IMR-90 (cell line): Measurements from ENCODE around the gene CFAP73. TPM values are rescaled to one million over a fixed set of nuclear protein-coding genes. Genes with fewer than 3 reads are reported as not detected.

ENCODE experiments used
- ATAC-seq: fragments of 200-7000 bp; cut with Tn5 transposase; 2 replicates; pipeline ENCODE4 v1.9.1; 2020; ENCODE audit warnings: low read depth, mild to moderate bottlenecking, moderate library complexity
- BruUV-seq: library from RNA; stranded (reverse); fragments of 400-500 nt; replicated peaks from 2 replicates; lab custom pipeline; 2021; lab: Mats Ljungman, UMichigan
- CTCF ChIA-PET: fragments of 300-600 bp; formaldehyde crosslinking; extraction: SDS; loops from one replicate; lab custom pipeline; 2021; ENCODE audit warnings: antibody characterized with exemption; lab: Yijun Ruan, JAX
- POLR2A ChIA-PET: fragments of 300-600 bp; sonication (Branson Sonifier 250); formaldehyde crosslinking; loops from one replicate; lab custom pipeline; 2022; ENCODE audit warnings: antibody characterized with exemption; ENCODE audit not compliant: unreplicated experiment; lab: Charles Lee
- DNase-seq: peaks from one replicate; pipeline ENCODE4 v3.0.0; 2013
- H2AFZ ChIP-seq: replicated peaks from 2 replicates; pipeline ENCODE3; 2013; ENCODE audit warnings: low read length, mild to moderate bottlenecking; ENCODE audit not compliant: poor library complexity
- H2AK5ac ChIP-seq: 2 replicates; pipeline ENCODE4 v1.6.1; 2013; ENCODE audit warnings: low read depth, low read length, inconsistent platforms
- H2AK9ac ChIP-seq: replicated peaks from 2 replicates; pipeline ENCODE3; 2013; ENCODE audit warnings: mild to moderate bottlenecking, low read depth, low read length, moderate library complexity; ENCODE audit not compliant: poor library complexity
- H2BK120ac ChIP-seq: 2 replicates; pipeline ENCODE4 v1.6.1; 2013; ENCODE audit warnings: low read depth, low read length, inconsistent platforms
- H2BK15ac ChIP-seq: 3 replicates; pipeline ENCODE4 v1.6.1; 2013; ENCODE audit warnings: low read depth, low read length, inconsistent platforms
- H2BK20ac ChIP-seq: 2 replicates; pipeline ENCODE4 v1.6.1; 2013; ENCODE audit warnings: low read depth, mild to moderate bottlenecking, inconsistent platforms, low read length, moderate library complexity
- H2BK5ac ChIP-seq: 2 replicates; pipeline ENCODE4 v1.6.1; 2013; ENCODE audit warnings: mild to moderate bottlenecking, low read depth, low read length, inconsistent platforms; ENCODE audit not compliant: poor library complexity, severe bottlenecking
- H3K14ac ChIP-seq: replicated peaks from 2 replicates; pipeline ENCODE4 v1.6.1; 2013; ENCODE audit warnings: low read depth, low read length, inconsistent platforms
- H3K18ac ChIP-seq: 2 replicates; pipeline ENCODE4 v1.6.1; 2013; ENCODE audit warnings: low read depth, low read length, control low read depth
- H3K23ac ChIP-seq: 2 replicates; pipeline ENCODE4 v1.6.1; 2013; ENCODE audit warnings: low read depth, low read length, inconsistent platforms
- H3K27ac ChIP-seq: 2 replicates; pipeline ENCODE4 v1.5.1; 2013; ENCODE audit warnings: mild to moderate bottlenecking, control low read depth, low read length; ENCODE audit not compliant: insufficient read depth
- H3K27me3 ChIP-seq: 2 replicates; pipeline ENCODE4 v1.6.1; 2013; ENCODE audit warnings: low read length; ENCODE audit not compliant: control insufficient read depth, insufficient read depth
- H3K36me3 ChIP-seq: 2 replicates; pipeline ENCODE4 v1.6.1; 2013; ENCODE audit warnings: low read length, mixed read lengths; ENCODE audit not compliant: control insufficient read depth, insufficient read depth
- H3K4ac ChIP-seq: 2 replicates; pipeline ENCODE4 v1.6.1; 2013; ENCODE audit warnings: low read depth, low read length, inconsistent platforms
- H3K4me1 ChIP-seq: 2 replicates; pipeline ENCODE4 v1.6.1; 2013; ENCODE audit warnings: low read length, mixed read lengths; ENCODE audit not compliant: control insufficient read depth, insufficient read depth
- H3K4me2 ChIP-seq: 2 replicates; pipeline ENCODE4 v1.6.1; 2013; ENCODE audit warnings: low read depth, mild to moderate bottlenecking, control low read depth, low read length, moderate library complexity
- H3K4me3 ChIP-seq: 2 replicates; pipeline ENCODE4 v1.5.1; 2013; ENCODE audit warnings: low read depth, mild to moderate bottlenecking, control low read depth, low read length, moderate library complexity; ENCODE audit not compliant: insufficient read depth
- H3K56ac ChIP-seq: 2 replicates; pipeline ENCODE4 v1.6.1; 2013; ENCODE audit warnings: low read length, inconsistent platforms; ENCODE audit not compliant: insufficient read depth; ENCODE audit errors: extremely low read depth
- H3K79me1 ChIP-seq, 2 experiments: 2 replicates each; pipeline ENCODE4 v1.6.1; 2013; ENCODE audit warnings: low read length in 2 of 2, inconsistent platforms in 1 of 2, low read depth in 1 of 2
- H3K9ac ChIP-seq: 2 replicates; pipeline ENCODE4 v1.6.1; 2013; ENCODE audit warnings: low read depth, low read length, control low read depth
- H3K9me1 ChIP-seq: 2 replicates; pipeline ENCODE4 v1.6.1; 2013; ENCODE audit warnings: low read length, inconsistent platforms; ENCODE audit not compliant: insufficient read depth
- H3K9me3 ChIP-seq: 2 replicates; pipeline ENCODE4 v1.6.1; 2013; ENCODE audit warnings: low read length; ENCODE audit not compliant: control insufficient read depth, insufficient read depth
- H4K20me1 ChIP-seq: 2 replicates; pipeline ENCODE4 v1.6.1; 2013; ENCODE audit warnings: low read length, inconsistent platforms; ENCODE audit not compliant: insufficient read depth
- H4K5ac ChIP-seq: 2 replicates; pipeline ENCODE4 v1.6.1; 2013; ENCODE audit warnings: mild to moderate bottlenecking, low read depth, low read length, control low read depth
- H4K8ac ChIP-seq, 2 experiments: 2 replicates each; pipeline ENCODE4 v1.6.1; 2013; ENCODE audit warnings: low read depth in 2 of 2, low read length in 2 of 2, control low read depth in 1 of 2, inconsistent platforms in 1 of 2
- H4K91ac ChIP-seq: 2 replicates; pipeline ENCODE4 v1.6.1; 2013; ENCODE audit warnings: low read depth, low read length, inconsistent platforms; ENCODE audit not compliant: insufficient read depth
- CEBPB ChIP-seq: IDR thresholded peaks from 2 replicates; pipeline ENCODE4 v1.6.1; 2012; ENCODE audit warnings: low read depth, low read length, improper control_type of control experiment
- CHD1 ChIP-seq: IDR thresholded peaks from 2 replicates; pipeline ENCODE4 v1.6.1; 2012; ENCODE audit warnings: low read depth, low read length, improper control_type of control experiment
- ELK1 ChIP-seq: fragments of 150-350 bp; IDR thresholded peaks from 2 replicates; pipeline ENCODE4 v1.6.1; 2016; ENCODE audit warnings: low read depth, mild to moderate bottlenecking, low read length, moderate library complexity, borderline replicate concordance
- MAFK ChIP-seq: IDR thresholded peaks from 2 replicates; pipeline ENCODE4 v1.6.1; 2012; ENCODE audit warnings: low read depth, low read length, improper control_type of control experiment
- NFE2L2 ChIP-seq: fragments of 150-350 bp; IDR thresholded peaks from 2 replicates; pipeline ENCODE4 v1.6.1; 2016; ENCODE audit warnings: low read depth, mild to moderate bottlenecking, low read length
- RCOR1 ChIP-seq: IDR thresholded peaks from 2 replicates; pipeline ENCODE4 v1.6.1; 2012; ENCODE audit warnings: mild to moderate bottlenecking, low read length, improper control_type of control experiment; ENCODE audit not compliant: insufficient replicate concordance
- WGBS, 2 experiments: methylation state at CpG; one replicate each; pipeline versions ENCODE4 v1.1.5 to v1.1.7; 2013; ENCODE audit warnings: missing lambda C conversion rate in 2 of 2; ENCODE audit not compliant: insufficient read length in 1 of 2; ENCODE audit errors: extremely low coverage in 2 of 2; 5-methylcytosine and 5-hydroxymethylcytosine counted together
- dilution Hi-C: fragments of 300-500 bp; cut with HindIII; formaldehyde crosslinking; loops from one replicate; pipeline ENCODE4 v1.14.3; 2018; ENCODE audit warnings: low sequenced_read_pairs; ENCODE audit not compliant: unreplicated experiment
- in situ Hi-C: fragments of 300-500 bp; cut with MboI; formaldehyde crosslinking; loops from 3 replicates; pipeline ENCODE4 v1.14.3; 2019; ENCODE audit warnings: low sequenced_read_pairs, inconsistent platforms, mixed read lengths
- intact Hi-C: fragments of 100-400 bp; cut with micrococcal nuclease; formaldehyde crosslinking; loops from 2 replicates; pipeline ENCODE4 v1.10.0; 2022
- polyA plus RNA-seq, 3 experiments: library from polyadenylated mRNA; depleted of rRNA; stranded (reverse); fragments of >200 nt; gene quantifications; 2 replicates each; pipeline ENCODE4 v1.2.3, GENCODE V29; 2012; ENCODE audit warnings: low replicate concordance in 1 of 3
- total RNA-seq: library from RNA; depleted of rRNA; stranded (reverse); fragments of >200 nt; gene quantifications from 2 replicates; pipeline ENCODE4 v1.2.3, GENCODE V29; 2012

CFAP73 gene
- total and polyA plus RNA-seq, 2 of the 4 experiments (the other 2 are of a cell fraction) = not detected

DNA sequence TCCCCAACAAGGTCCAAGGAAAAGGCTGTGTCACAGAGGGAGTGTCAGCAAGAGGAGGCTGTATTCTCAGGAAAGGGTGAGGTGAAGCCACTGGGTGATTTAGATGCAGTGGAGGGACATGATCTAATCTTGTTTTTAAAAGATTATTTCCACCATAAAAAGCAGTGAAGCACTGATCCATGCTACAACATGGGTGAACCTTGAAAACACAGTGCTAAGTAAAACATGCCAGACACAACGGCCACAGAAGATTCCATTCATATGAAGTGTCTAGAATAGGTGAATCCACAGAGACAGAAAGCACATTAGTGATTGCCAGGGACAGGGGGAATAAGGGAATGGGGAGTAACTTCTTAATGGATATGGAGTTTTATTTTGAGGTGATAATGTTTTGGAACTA is 48.8 kb downstream of the CFAP73 start:
- H3K56ac ChIP-seq = no peak overlapping the region
- H4K20me1 ChIP-seq = no peaks in the 10 kb centered on the region
- POLR2A ChIA-PET = no interaction called here
- H3K4me2 ChIP-seq = no peak overlapping the region
- H3K27ac ChIP-seq = no peak overlapping the region
- H2AK5ac ChIP-seq = no peak overlapping the region
- no peaks in the 10 kb centered on the region for H3K79me1 ChIP-seq
- H3K4me1 ChIP-seq = peaks cover 9% of the 10 kb centered on the region
- H2BK5ac ChIP-seq = no peak overlapping the region
- no peaks in the 10 kb centered on the region for H3K27me3 ChIP-seq
- no peak overlapping the region for H2AFZ ChIP-seq
- WGBS, 2 experiments = 33% methylated on average over 1 of the region's 1 CpG; no CpG with 5 or more reads in 1 of the 2 experiments
- dilution Hi-C loops (no loop called here), in situ Hi-C loops (loop anchor here (5.0 to 25.0 kb wide), 2 partner anchors 229 to 1214 kb away; partner anchors contain the start of gene TBX5), intact Hi-C loops (loop anchor here (5.0 to 10.0 kb wide), 3 partner anchors 99 to 714 kb away; partner anchors contain the start of gene PLBD2)
- no peaks in the 10 kb centered on the region for H3K9me1 ChIP-seq
- H4K5ac ChIP-seq = no peak overlapping the region
- no peak overlapping the region for H2AK9ac ChIP-seq
- no peak overlapping the region for H3K9ac ChIP-seq
- no peak overlapping the region for H4K91ac ChIP-seq
- no peaks in the 10 kb centered on the region for H3K9me3 ChIP-seq
- 0 out of 2 replicates have a peak overlapping the region, but pooled peaks have one; percentile 16 for H2BK20ac ChIP-seq
- CTCF ChIA-PET = no interaction called here
- no peak overlapping the region for H3K18ac ChIP-seq
- H2BK120ac ChIP-seq = no peak overlapping the region
- DNase-seq (no peak), ATAC-seq (no peak)
- H3K36me3 ChIP-seq = no peaks in the 10 kb centered on the region
- H2BK15ac ChIP-seq = no peak overlapping the region; the same call in 2 of the 3 replicates
- TF ChIP-seq MAFK (no peak), NFE2L2 (no peak), CHD1 (no peak), RCOR1 (no peak), ELK1 (no peak), CEBPB (no peak)
- no peak overlapping the region for H3K14ac ChIP-seq
- H4K8ac ChIP-seq = no peak overlapping the region
- H3K4ac ChIP-seq = peak overlapping the region; percentile 45; the same call in 1 of the 2 replicates
- no peak overlapping the region for H3K23ac ChIP-seq
- BruUV-seq = no TSS peak
- no peak overlapping the region for H3K4me3 ChIP-seq
